Gastroesophageal sphincter (tissue), 4 donors: ENCODE results near the gene AKR1B15. TPM values are rescaled to one million over a fixed set of nuclear protein-coding genes. Genes with fewer than 3 reads are reported as not detected.

Source experiments
- ATAC-seq: fragments of 150-250 bp; one replicate; pipeline ENCODE4 v1.9.1; 2016; ENCODE audit warnings: mild to moderate bottlenecking, moderate library complexity
- H3K27ac ChIP-seq, 4 donors: fragments of 200-600 bp; sonication (generic) in 3 of 4; 1 replicate in 3 of 4; 2 replicates in 1 of 4; pipeline ENCODE4 v1.5.1; 2016 to 2019
- H3K27me3 ChIP-seq: fragments of 200-600 bp; sonication (generic); one replicate; pipeline ENCODE4 v1.5.1; 2019
- H3K36me3 ChIP-seq, 2 donors: fragments of 200-600 bp; sonication (generic); one replicate each; pipeline ENCODE4 v1.5.1; 2019; ENCODE audit warnings: control low read depth in 1 of 2
- H3K4me1 ChIP-seq, 3 donors: fragments of 200-600 bp; sonication (generic); 1 replicate in 2 of 3; 2 replicates in 1 of 3; pipeline ENCODE4 v1.5.1; 2016 to 2019; ENCODE audit warnings: control low read depth in 2 of 3
- H3K4me3 ChIP-seq, 2 donors: fragments of 200-600 bp; sonication (generic); one replicate each; pipeline ENCODE4 v1.5.1; 2019; ENCODE audit warnings: mild to moderate bottlenecking in 1 of 2, moderate library complexity in 1 of 2
- H3K9me3 ChIP-seq, 3 donors: fragments of 200-600 bp; sonication (generic); one replicate each; pipeline ENCODE4 v1.5.1; 2017 to 2019; ENCODE audit warnings: control low read depth in 2 of 3
- CTCF ChIP-seq, 4 experiments: fragments of 200-600 bp in 2 of 4; fragments of 450-650 bp in 2 of 4; sonication (generic) in 1 of 4; IDR thresholded peaks; one replicate each; pipeline ENCODE4 v1.5.1; 2017 to 2019; ENCODE audit warnings: antibody characterized with exemption in 4 of 4, mild to moderate bottlenecking in 2 of 4, moderate library complexity in 2 of 4
- EP300 ChIP-seq: sonication (generic); formaldehyde crosslinking; IDR thresholded peaks from one replicate; pipeline ENCODE4 v1.6.1; 2017; ENCODE audit warnings: antibody characterized with exemption, mild to moderate bottlenecking
- POLR2A ChIP-seq, 2 donors: fragments of 450-650 bp; IDR thresholded peaks; one replicate each; pipeline ENCODE4 v1.6.1; 2017; ENCODE audit warnings: antibody characterized with exemption in 2 of 2, mild to moderate bottlenecking in 2 of 2, moderate library complexity in 1 of 2
- POLR2AphosphoS5 ChIP-seq: sonication (generic); formaldehyde crosslinking; IDR thresholded peaks from one replicate; pipeline ENCODE4 v1.6.1; 2017; ENCODE audit warnings: antibody characterized with exemption
- WGBS, 2 donors: methylation state at CpG; one replicate each; pipeline ENCODE4 v1.1.5; 2018; ENCODE audit warnings: low coverage in 1 of 2; 5-methylcytosine and 5-hydroxymethylcytosine counted together
- total RNA-seq, 4 donors: library from RNA; depleted of rRNA; stranded (reverse); fragments of >200 nt; gene quantifications; one replicate each; pipeline ENCODE4 v1.1.0, GENCODE V29; 2016

AKR1B15 gene
- total RNA-seq = under 1 TPM in 1 of 4 donors, not detected in 3; 0.35 TPM

DNA sequence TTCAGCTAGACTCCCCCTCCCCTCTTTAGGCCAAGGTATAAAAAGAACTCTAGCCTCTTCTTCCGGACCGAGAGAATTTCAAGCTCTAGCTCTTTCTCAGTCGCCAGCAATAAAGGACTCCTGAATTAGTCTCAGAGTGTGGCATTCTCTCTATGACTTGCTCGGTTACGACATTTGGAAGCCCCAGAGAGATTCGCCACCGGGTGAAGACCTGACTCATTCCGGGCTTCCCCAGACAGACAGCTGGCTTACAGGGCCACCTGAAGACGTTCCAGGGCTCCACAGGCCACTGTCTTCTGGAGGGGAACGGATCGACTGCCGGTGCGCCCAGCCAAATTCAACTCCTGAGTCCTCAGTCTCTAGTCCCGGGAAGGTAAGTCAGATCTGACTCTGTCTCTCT, at the start of gene AKR1B15:
AKR1B15 (plus strand) TSS at position 234 of the 400 bp plus-strand sequence. CDS start 15,510 bp downstream, outside the sequence.
- WGBS, 2 donors = 86% methylated on average over 5 of the region's 14 CpGs; no CpG with 5 or more reads in 1 of the 2 donors
- ATAC-seq = no peak
- Histone ChIP-seq H3K27me3 (no peaks in the 10 kb centered on the region), H3K27ac (peak within 1 kb of the TSS in 1 of 4 donors; percentile 53), H3K4me3 (no peak within 1 kb of the TSS), H3K9me3 (no peaks in the 10 kb centered on the region), H3K36me3 (no peaks in the 10 kb centered on the region), H3K4me1 (peaks cover 0 to 15% (median 0%) of the 10 kb centered on the region in 3 donors)
- TF ChIP-seq POLR2AphosphoS5 (no peak), CTCF (IDR thresholded peaks at IDR 0.05) (no peak), POLR2A (IDR thresholded peaks at IDR 0.05) (no peak), EP300 (no peak)

GRCh38 chr7:134500406-134500805, 48.5 kb upstream of the AKR1B15 start:
- no peak for TF ChIP-seq EP300
- TF ChIP-seq POLR2AphosphoS5 = no peak
- TF ChIP-seq CTCF (IDR thresholded peaks at IDR 0.05) = no peak
- TF ChIP-seq POLR2A (IDR thresholded peaks at IDR 0.05) = no peak
- no peak for ATAC-seq
- no peaks in the 10 kb centered on the region for H3K27me3 ChIP-seq
- no peaks in the 10 kb centered on the region for H3K36me3 ChIP-seq
- no peak overlapping the region for H3K4me3 ChIP-seq
- H3K4me1 ChIP-seq = peaks cover 0 to 6% (median 0%) of the 10 kb centered on the region in 3 donors
- H3K9me3 ChIP-seq = no peaks in the 10 kb centered on the region
- no peak overlapping the region for H3K27ac ChIP-seq
- 65 to 72% methylated on average over 2 of the region's 2 CpGs for WGBS, 2 donors

- TF ChIP-seq CTCF (IDR thresholded peaks at IDR 0.05) (no peak), EP300 (no peak), POLR2AphosphoS5 (no peak), POLR2A (IDR thresholded peaks at IDR 0.05) (no peak)
- Histone ChIP-seq H3K27me3 (no peaks in the 10 kb centered on the region), H3K4me1 (peaks cover 0 to 6% (median 0%) of the 10 kb centered on the region in 3 donors), H3K36me3 (no peaks in the 10 kb centered on the region), H3K4me3 (no peak overlapping the region), H3K9me3 (no peaks in the 10 kb centered on the region), H3K27ac (no peak overlapping the region)
- WGBS, 2 donors = 56 to 79% methylated on average over 4 to 5 of the region's 5 CpGs
- no peak for ATAC-seq
These were observed 47.9 kb upstream of the AKR1B15 start for GRCh38 chr7:134500982-134501381.

DNA sequence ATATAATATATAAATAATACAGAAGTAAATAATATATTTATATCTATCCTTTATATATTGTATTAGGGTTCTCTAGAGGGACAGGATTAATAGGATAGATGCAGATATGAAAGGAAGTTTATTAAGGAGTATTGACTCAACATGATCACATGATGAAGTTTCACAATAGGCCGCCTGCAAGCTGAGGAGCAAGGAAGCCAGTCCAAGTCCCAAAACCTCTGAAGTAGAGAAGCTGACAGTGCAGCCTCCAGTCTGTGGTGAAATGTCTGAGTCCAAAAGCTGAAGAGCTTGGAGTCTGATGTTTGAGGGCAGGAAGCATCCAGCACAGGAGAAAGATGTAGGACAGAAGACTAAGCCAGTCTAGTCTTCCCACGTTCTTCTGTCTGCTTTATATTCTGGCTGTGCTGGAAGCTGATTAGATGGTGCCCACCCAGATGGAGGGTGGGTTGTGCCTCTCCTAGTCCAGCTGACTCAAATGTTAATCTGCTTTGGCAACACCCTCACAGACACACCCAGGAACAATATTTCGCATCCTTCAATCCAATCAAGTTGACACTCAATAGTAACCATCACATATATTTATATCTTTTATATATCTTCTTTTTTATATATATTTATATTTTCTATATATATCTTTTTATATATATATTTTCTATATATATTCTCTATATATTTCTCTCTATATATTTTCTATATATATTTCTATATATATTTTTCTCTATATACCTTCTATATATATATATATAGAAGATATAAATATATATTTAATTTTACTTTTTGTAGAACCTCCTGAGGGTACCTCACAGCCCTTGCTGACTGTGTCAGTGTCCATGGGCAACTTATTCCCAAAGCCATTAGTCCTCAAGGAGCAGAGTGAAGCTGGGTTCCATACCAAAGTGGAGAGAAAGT, 46.2 kb upstream of the AKR1B15 start:
- WGBS, 2 donors = 53 to 85% methylated on average over 3 of the region's 3 CpGs
- Histone ChIP-seq H3K27me3 (no peaks in the 10 kb centered on the region), H3K36me3 (no peaks in the 10 kb centered on the region), H3K27ac (peak overlapping the region in 1 of 4 donors; percentile 14), H3K4me3 (no peak overlapping the region), H3K9me3 (no peaks in the 10 kb centered on the region), H3K4me1 (peaks cover 0 to 6% (median 0%) of the 10 kb centered on the region in 3 donors)
- TF ChIP-seq CTCF (IDR thresholded peaks at IDR 0.05) (no peak), EP300 (no peak), POLR2AphosphoS5 (no peak), POLR2A (IDR thresholded peaks at IDR 0.05) (no peak)
- peak; percentile 85 for ATAC-seq

GRCh38 chr7:134504660-134505164, 44.2 kb upstream of the AKR1B15 start:
- TF ChIP-seq POLR2AphosphoS5 (no peak), CTCF (IDR thresholded peaks at IDR 0.05) (no peak), EP300 (no peak), POLR2A (IDR thresholded peaks at IDR 0.05) (no peak)
- peaks cover 0 to 6% (median 0%) of the 10 kb centered on the region in 3 donors for H3K4me1 ChIP-seq
- H3K9me3 ChIP-seq = no peaks in the 10 kb centered on the region
- no peaks in the 10 kb centered on the region for H3K27me3 ChIP-seq
- no peak overlapping the region for H3K27ac ChIP-seq
- no peaks in the 10 kb centered on the region for H3K36me3 ChIP-seq
- peak; percentile 57 for ATAC-seq
- WGBS, 2 donors = 53 to 72% methylated on average over 3 of the region's 3 CpGs
- H3K4me3 ChIP-seq = no peak overlapping the region
